Activated naive CD4-positive, alpha-beta T cell treated with anti-CD3 and anti-CD28 coated beads, Interleukin-2, amount 50 U/mL, for 16 hours (primary cell): ENCODE measurements around the gene CABP1.
A peak's percentile ranks its signal among the peaks of the same experiment; 100 is the strongest.
"Not testable (repeated sequence)": the region's sequence is repeated elsewhere in the genome, so short reads cannot be mapped to it uniquely, and the experiment has no call there.

Experiments
- DNase-seq: peaks from one replicate; pipeline ENCODE4 v3.0.0-alpha.2; 2020

The CABP1 gene

GRCh38 chr12:120639771-120640721, at the start of gene CABP1:
Gene CABP1, plus strand, starts transcription at chr12:120640626. Its CDS starts 60 bp downstream, at chr12:120640686.
- peak; percentile 80 for DNase-seq

GRCh38 chr12:120590741-120591407, 49.6 kb upstream of the CABP1 start:
- DNase-seq = no peak

- DNase-seq = no peak
Observed at GRCh38 chr12:120592121-120593049, 48.0 kb upstream of the CABP1 start.

- no peak for DNase-seq
Observed at GRCh38 chr12:120596901-120597300, 43.5 kb upstream of the CABP1 start.

GRCh38 chr12:120597861-120598260, 42.6 kb upstream of the CABP1 start:
- no peak for DNase-seq

- DNase-seq = no peak
Observed at GRCh38 chr12:120598674-120599463, 41.6 kb upstream of the CABP1 start.

- DNase-seq = no peak
Observed at GRCh38 chr12:120599672-120600552, 40.5 kb upstream of the CABP1 start.

GRCh38 chr12:120602416-120602815, 38.0 kb upstream of the CABP1 start:
- DNase-seq = not testable (repeated sequence)

- no peak for DNase-seq
Observed at GRCh38 chr12:120610560-120610959, 29.9 kb upstream of the CABP1 start.

- not testable (repeated sequence) for DNase-seq
Observed at GRCh38 chr12:120611534-120611933, 28.9 kb upstream of the CABP1 start.

GRCh38 chr12:120614848-120615247, 25.6 kb upstream of the CABP1 start:
- no peak for DNase-seq

- not testable (repeated sequence) for DNase-seq
Observed at GRCh38 chr12:120617193-120617592, 23.2 kb upstream of the CABP1 start.

GRCh38 chr12:120617767-120618166, 22.7 kb upstream of the CABP1 start:
- not testable (repeated sequence) for DNase-seq

- DNase-seq = no peak
Observed at GRCh38 chr12:120618954-120619615, 21.3 kb upstream of the CABP1 start.

- DNase-seq = no peak
Observed at GRCh38 chr12:120620624-120621023, 19.8 kb upstream of the CABP1 start.

- peak; percentile 19 for DNase-seq
Observed at GRCh38 chr12:120625557-120626419, 14.6 kb upstream of the CABP1 start.

GRCh38 chr12:120628919-120629318, 11.5 kb upstream of the CABP1 start:
- no peak for DNase-seq

- DNase-seq = no peak
Observed at GRCh38 chr12:120630104-120630892, 10.1 kb upstream of the CABP1 start.
